H54 (cell line): Measurements from ENCODE around the gene SPATA32.

ENCODE experiments used
- DNase-seq: peaks from one replicate; pipeline ENCODE4 v3.0.0; 2011; ENCODE audit warnings: low spot score, mixed read lengths; ENCODE audit not compliant: insufficient read length
- FAIRE-seq: peaks from 3 replicates; lab custom pipeline; 2011; peaks lifted over from hg19 to GRCh38; lab: Jason Lieb, UNC
- POLR2A ChIP-seq: IDR thresholded peaks from 2 replicates; pipeline ENCODE4 v1.6.1; 2011; ENCODE audit warnings: low read depth, mild to moderate bottlenecking, low read length

SPATA32 gene

GRCh38 chr17:45221081-45222013, 40.5 kb downstream of the SPATA32 start, which contains the start of gene FMNL1:
TSS of gene FMNL1 (plus strand) at chr17:45221885. CDS start at chr17:45222125, 240 bp downstream.
- DNase-seq = peak; percentile 64
- no peak for FAIRE-seq
- TF ChIP-seq POLR2A = no peak

GRCh38 chr17:45220079-45220478, 41.8 kb downstream of the SPATA32 start:
- no peak for FAIRE-seq

GRCh38 chr17:45218895-45219661, 42.8 kb downstream of the SPATA32 start:
- TF ChIP-seq POLR2A = no peak
- DNase-seq (peak; percentile 81), FAIRE-seq (peak; percentile 80)

More at GRCh38 chr17:45220079-45220478, 41.8 kb downstream of the SPATA32 start:
- no peak for DNase-seq
- no peak for TF ChIP-seq POLR2A
